Kidney glomerular epithelial cell (primary cell): ENCODE data around the gene ADPGK.
"Not testable (repeated sequence)": the region's sequence is repeated elsewhere in the genome, so short reads cannot be mapped to it uniquely, and the experiment has no call there.

Experiments used
- DNase-seq: peaks from one replicate; lab custom pipeline; 2025; lab: John Stamatoyannopoulos, UW

The ADPGK gene

GRCh38 chr15:72783640-72784455 is at the start of gene ADPGK:
Gene ADPGK (minus strand): TSS chr15:72783758. CDS start chr15:72783691, 67 bp downstream.
- peak; percentile 89 for DNase-seq

GRCh38 chr15:72827226-72827625 is 43.7 kb upstream of the ADPGK start:
- DNase-seq: no peak

- DNase-seq: no peak
Measured at GRCh38 chr15:72826611-72827010, 43.1 kb upstream of the ADPGK start.

- DNase-seq: no peak
Measured at GRCh38 chr15:72825829-72826228, 42.3 kb upstream of the ADPGK start.

- DNase-seq: no peak
Measured at GRCh38 chr15:72824781-72825180, 41.2 kb upstream of the ADPGK start.

- DNase-seq: no peak
Measured at GRCh38 chr15:72824112-72824511, 40.6 kb upstream of the ADPGK start.

- DNase-seq: no peak
Measured at GRCh38 chr15:72820278-72820677, 36.7 kb upstream of the ADPGK start.

GRCh38 chr15:72818632-72819031 is 35.1 kb upstream of the ADPGK start:
- no peak for DNase-seq

- DNase-seq: no peak
Measured at GRCh38 chr15:72813345-72814004, 29.9 kb upstream of the ADPGK start.

- no peak for DNase-seq
Measured at GRCh38 chr15:72809329-72809728, 25.8 kb upstream of the ADPGK start.

- DNase-seq: not testable (repeated sequence)
Measured at GRCh38 chr15:72807346-72807745, 23.8 kb upstream of the ADPGK start.

GRCh38 chr15:72803006-72803405 is 19.4 kb upstream of the ADPGK start:
- no peak for DNase-seq

GRCh38 chr15:72801590-72802325 is 18.2 kb upstream of the ADPGK start:
- no peak for DNase-seq

GRCh38 chr15:72800833-72801481 is 17.4 kb upstream of the ADPGK start:
- DNase-seq: no peak

- no peak for DNase-seq
Measured at GRCh38 chr15:72797834-72798233, 14.3 kb upstream of the ADPGK start.

- no peak for DNase-seq
Measured at GRCh38 chr15:72797338-72797689, 13.8 kb upstream of the ADPGK start.

- DNase-seq: no peak
Measured at GRCh38 chr15:72796515-72797337, 13.2 kb upstream of the ADPGK start.

GRCh38 chr15:72796210-72796514 is 12.6 kb upstream of the ADPGK start:
- DNase-seq: no peak

GRCh38 chr15:72793766-72794660 is 10.5 kb upstream of the ADPGK start:
- no peak for DNase-seq

- no peak for DNase-seq
Measured at GRCh38 chr15:72792431-72792830, 8.9 kb upstream of the ADPGK start.
